ENCODE results near the gene PDILT. TPM values are rescaled to one million over a fixed set of nuclear protein-coding genes. Genes with fewer than 3 reads are reported as not detected.

PDILT gene
- total and polyA plus RNA-seq, 4 donors = not detected

- Histone ChIP-seq H3K36me3 (ENCODE audit: control insufficient read depth in 4 of 4, insufficient read depth in 4 of 4, low read length in 4 of 4) (no peaks in the 10 kb centered on the region), H3K4me3 (no peak overlapping the region), H3K27me3 (ENCODE audit: control insufficient read depth in 3 of 3, insufficient read depth in 3 of 3, low read length in 2 of 3) (peaks cover 0 to 6% (median 0%) of the 10 kb centered on the region in 3 donors), H3K9ac (ENCODE audit: insufficient read depth in 1 of 2, low read length in 2 of 2) (no peak overlapping the region), H3K9me3 (ENCODE audit: control insufficient read depth in 4 of 4, insufficient read depth in 3 of 4, low read length in 3 of 4) (peaks cover 0 to 3% (median 0%) of the 10 kb centered on the region in 4 donors), H3K4me1 (ENCODE audit: control insufficient read depth in 5 of 5, insufficient read depth in 5 of 5, low read length in 5 of 5) (no peaks in the 10 kb centered on the region), H3K27ac (ENCODE audit: low read depth in 1 of 2, low read length in 1 of 2) (no peak overlapping the region)
- 82 to 85% methylated on average over 11 of the region's 11 CpGs for WGBS, 2 donors
- no peak for TF ChIP-seq CTCF (IDR thresholded peaks at IDR 0.05; ENCODE audit: control extremely low read depth, extremely low read depth)
- DNase-seq (no peak), ATAC-seq (ENCODE audit: insufficient read depth, low FRiP score) (no peak)
These were observed 93.8 kb downstream of the PDILT start for GRCh38 chr16:20310421-20311395.

- WGBS, 2 donors = 83 to 87% methylated on average over 6 of the region's 6 CpGs
- Histone ChIP-seq H3K4me3 (no peak overlapping the region), H3K27me3 (ENCODE audit: control insufficient read depth in 3 of 3, insufficient read depth in 3 of 3, low read length in 2 of 3) (peaks cover 0 to 6% (median 0%) of the 10 kb centered on the region in 3 donors), H3K9me3 (ENCODE audit: control insufficient read depth in 4 of 4, insufficient read depth in 3 of 4, low read length in 3 of 4) (peaks cover 0 to 3% (median 0%) of the 10 kb centered on the region in 4 donors), H3K27ac (ENCODE audit: low read depth in 1 of 2, low read length in 1 of 2) (no peak overlapping the region), H3K9ac (ENCODE audit: insufficient read depth in 1 of 2, low read length in 2 of 2) (no peak overlapping the region), H3K4me1 (ENCODE audit: control insufficient read depth in 5 of 5, insufficient read depth in 5 of 5, low read length in 5 of 5) (no peaks in the 10 kb centered on the region), H3K36me3 (ENCODE audit: control insufficient read depth in 4 of 4, insufficient read depth in 4 of 4, low read length in 4 of 4) (no peaks in the 10 kb centered on the region)
- DNase-seq = no peak
- ATAC-seq (ENCODE audit: insufficient read depth, low FRiP score) = no peak
- TF ChIP-seq CTCF (IDR thresholded peaks at IDR 0.05; ENCODE audit: control extremely low read depth, extremely low read depth) = no peak
These were observed 94.8 kb downstream of the PDILT start for GRCh38 chr16:20309786-20310185.

Other genes with a start within 250 kb of the PDILT start
- 10 to 100 TPM in 1 of 2 donors, not detected in 1; 11.9 TPM for gene GP2, start 77.2 kb downstream of the PDILT start, total RNA-seq
- under 1 TPM; 0.08 to 0.88 TPM for gene GP2, start 77.2 kb downstream of the PDILT start, polyA plus RNA-seq
- gene UMOD, start 52.0 kb downstream of the PDILT start, total RNA-seq = not detected
- not detected for gene UMOD, start 52.0 kb downstream of the PDILT start, polyA plus RNA-seq
- gene ACSM5, start 4.8 kb upstream of the PDILT start, total RNA-seq = 1 to 10 TPM in 1 of 2 donors, under 1 TPM in 1; 0.40 to 1.4 TPM
- 1 to 10 TPM in 1 of 2 donors, under 1 TPM in 1; 0.52 to 1.1 TPM for gene ACSM5, start 4.8 kb upstream of the PDILT start, polyA plus RNA-seq
- not detected for gene ACSM2A, start 46.8 kb upstream of the PDILT start, total RNA-seq
- under 1 TPM in 1 of 2 donors, not detected in 1; 0.05 TPM for gene ACSM2A, start 46.8 kb upstream of the PDILT start, polyA plus RNA-seq
- under 1 TPM; 0.28 to 0.43 TPM for gene ACSM2B, start 171.6 kb upstream of the PDILT start, total RNA-seq
- under 1 TPM; 0.03 to 0.04 TPM for gene ACSM2B, start 171.6 kb upstream of the PDILT start, polyA plus RNA-seq

All from lung (tissue), 12 donors.